GM11168 (cell line): ENCODE measurements around the gene USP33.
"Not testable (repeated sequence)": the region's sequence is repeated elsewhere in the genome, so short reads cannot be mapped to it uniquely, and the experiment has no call there.

Experiments
- in situ Hi-C: fragments of 300-500 bp; cut with MboI; formaldehyde crosslinking; loops from one replicate; pipeline ENCODE4 v1.12.0; 2022; ENCODE audit warnings: low sequenced_read_pairs; ENCODE audit not compliant: unreplicated experiment

The USP33 gene

GRCh38 chr1:77674807-77675206 lies 84.8 kb downstream of the USP33 start:
- in situ Hi-C loops, result not testable (repeated sequence)

- in situ Hi-C loops, result no loop called here
These were observed 85.8 kb downstream of the USP33 start for GRCh38 chr1:77673716-77674355.

- in situ Hi-C loops, result no loop called here
These were observed 86.6 kb downstream of the USP33 start for GRCh38 chr1:77673030-77673429.

GRCh38 chr1:77672374-77672773 lies 87.3 kb downstream of the USP33 start:
- in situ Hi-C loops, result no loop called here

- in situ Hi-C loops, result no loop called here
These were observed 87.8 kb downstream of the USP33 start for GRCh38 chr1:77671836-77672235.

- in situ Hi-C loops, result no loop called here
These were observed 89.3 kb downstream of the USP33 start for GRCh38 chr1:77670330-77670729.

GRCh38 chr1:77668924-77669449 lies 90.7 kb downstream of the USP33 start:
- in situ Hi-C loops, result no loop called here

- in situ Hi-C loops, result no loop called here
These were observed 94.6 kb downstream of the USP33 start for GRCh38 chr1:77664939-77665516.

GRCh38 chr1:77661696-77662095 lies 98.0 kb downstream of the USP33 start:
- in situ Hi-C loops, result no loop called here

- in situ Hi-C loops, result no loop called here
These were observed 99.6 kb downstream of the USP33 start for GRCh38 chr1:77659879-77660593.

- in situ Hi-C loops, result no loop called here
These were observed 101.4 kb downstream of the USP33 start for GRCh38 chr1:77658271-77658670.

GRCh38 chr1:77655431-77655974 lies 104.1 kb downstream of the USP33 start:
- in situ Hi-C loops, result no loop called here

- in situ Hi-C loops, result no loop called here
These were observed 106.6 kb downstream of the USP33 start for GRCh38 chr1:77652970-77653516.

- in situ Hi-C loops, result no loop called here
These were observed 107.4 kb downstream of the USP33 start for GRCh38 chr1:77652268-77652667.

GRCh38 chr1:77649127-77649526 lies 110.5 kb downstream of the USP33 start:
- in situ Hi-C loops, result no loop called here

GRCh38 chr1:77646224-77646623 lies 113.4 kb downstream of the USP33 start:
- in situ Hi-C loops, result not testable (repeated sequence)
